Measurements from ENCODE around the gene CELA2B.
"Not testable (repeated sequence)": the region's sequence is repeated elsewhere in the genome, so short reads cannot be mapped to it uniquely, and the experiment has no call there.

The CELA2B gene

DNA sequence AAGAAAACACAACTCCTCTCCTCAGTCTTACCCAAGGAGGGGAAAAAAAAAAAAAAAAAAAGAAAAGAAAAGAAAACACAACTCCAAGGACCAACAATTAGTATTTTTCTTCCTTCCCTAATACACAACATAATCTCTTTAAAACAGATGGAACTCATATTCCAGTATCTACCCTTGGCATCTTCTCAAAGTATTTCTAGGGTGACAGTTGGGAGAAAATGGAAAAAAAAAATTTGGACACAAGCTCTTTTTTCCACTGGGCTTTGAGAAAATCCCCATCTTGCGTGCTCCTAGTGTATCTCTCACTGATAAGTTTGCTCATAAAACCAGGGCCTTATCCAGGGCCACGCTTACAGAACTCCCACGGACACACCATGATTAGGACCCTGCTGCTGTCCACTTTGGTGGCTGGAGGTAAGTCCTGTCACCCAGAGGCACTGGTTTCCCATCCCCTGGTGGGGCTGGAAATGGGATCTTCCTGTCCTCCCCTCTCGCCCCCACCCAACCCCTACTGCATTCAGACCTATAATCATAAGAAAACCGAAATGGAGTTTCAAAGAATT is at the start of gene CELA2B:
TSS of gene CELA2B (plus strand) at position 353 of the 563 bp plus-strand sequence. CDS start at position 375, 22 bp downstream.
- no peak for DNase-seq (ENCODE audit: low spot score)

DNA sequence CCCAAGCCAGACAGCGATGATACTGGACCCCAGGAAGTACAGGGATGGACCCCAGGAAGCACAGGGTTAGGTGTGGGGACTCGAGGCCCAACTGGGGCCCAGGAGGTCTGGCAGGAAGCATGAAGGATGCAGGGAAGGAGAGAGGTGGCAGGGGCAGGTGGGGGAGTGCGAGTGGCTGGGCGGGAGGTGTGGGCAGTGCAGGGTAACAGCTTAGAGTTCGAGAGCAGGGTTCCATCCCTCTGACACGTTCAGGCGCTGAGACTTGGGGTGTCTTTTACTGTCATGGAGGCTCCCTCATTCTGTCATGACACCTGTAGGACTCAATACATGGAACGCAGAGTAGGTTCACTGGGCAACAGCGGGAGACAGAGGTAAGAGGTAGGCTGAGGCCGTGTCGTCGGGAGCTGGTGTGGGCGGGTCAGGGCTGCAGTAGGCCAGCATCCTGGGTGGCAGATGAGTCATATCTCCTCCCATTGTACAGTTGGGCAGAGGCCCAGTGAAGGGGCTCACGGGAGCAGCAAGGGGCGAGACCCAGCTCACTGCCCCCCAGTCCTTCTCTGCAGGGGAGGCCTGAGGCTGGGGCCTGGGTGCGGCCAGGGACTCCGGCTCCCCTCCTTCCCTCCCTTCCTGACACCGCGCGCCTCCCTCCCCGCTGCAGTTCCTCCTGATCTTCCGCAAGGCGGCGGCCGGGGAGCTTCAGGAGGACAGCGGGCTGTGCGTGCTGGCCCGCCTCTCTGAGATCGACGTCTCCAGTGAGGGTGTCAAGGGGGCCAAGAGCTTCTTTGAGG is 49.2 kb upstream of the CELA2B start:
- DNase-seq (ENCODE audit: low spot score), result peak; percentile 40

DNA sequence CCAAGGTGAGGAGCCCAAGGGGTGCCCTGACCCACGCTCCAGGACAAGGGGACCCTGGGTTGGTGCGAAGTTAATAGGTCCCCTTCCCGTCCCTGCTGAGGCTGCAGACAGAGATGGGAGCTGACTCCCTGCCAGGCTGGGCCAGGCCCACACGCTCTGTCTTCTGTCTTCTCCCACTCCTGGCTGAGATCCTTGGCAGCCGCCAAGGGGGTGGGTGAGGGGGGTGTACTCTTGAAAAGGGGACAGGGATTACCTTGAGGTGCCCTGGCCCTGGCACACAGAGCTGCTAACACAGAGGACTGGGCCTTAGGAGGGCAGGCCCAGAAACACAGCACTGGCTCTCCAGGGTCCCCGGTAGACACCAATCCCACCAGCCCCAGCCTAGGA is 48.6 kb upstream of the CELA2B start:
- no peak for DNase-seq (ENCODE audit: low spot score)

DNA sequence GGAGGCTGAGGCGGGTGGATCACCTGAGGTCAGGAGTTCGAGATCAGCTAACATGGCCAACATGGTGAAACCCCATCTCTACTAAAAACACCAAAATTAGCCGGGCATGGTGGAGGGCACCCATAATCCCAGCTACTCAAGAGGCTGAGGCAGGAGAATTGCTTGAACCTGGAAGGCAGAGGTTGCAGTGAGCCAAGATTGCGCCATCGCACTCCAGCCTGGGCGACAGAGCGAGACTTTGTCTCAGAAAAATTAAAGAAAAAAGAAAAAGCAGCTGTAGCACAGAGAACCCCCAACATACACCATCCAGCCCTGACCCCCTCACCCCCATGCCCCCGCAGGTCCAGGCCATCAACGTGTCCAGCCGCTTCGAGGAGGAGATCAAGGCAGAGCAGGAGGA is 47.7 kb upstream of the CELA2B start:
- DNase-seq (ENCODE audit: low spot score), result not testable (repeated sequence)

DNA sequence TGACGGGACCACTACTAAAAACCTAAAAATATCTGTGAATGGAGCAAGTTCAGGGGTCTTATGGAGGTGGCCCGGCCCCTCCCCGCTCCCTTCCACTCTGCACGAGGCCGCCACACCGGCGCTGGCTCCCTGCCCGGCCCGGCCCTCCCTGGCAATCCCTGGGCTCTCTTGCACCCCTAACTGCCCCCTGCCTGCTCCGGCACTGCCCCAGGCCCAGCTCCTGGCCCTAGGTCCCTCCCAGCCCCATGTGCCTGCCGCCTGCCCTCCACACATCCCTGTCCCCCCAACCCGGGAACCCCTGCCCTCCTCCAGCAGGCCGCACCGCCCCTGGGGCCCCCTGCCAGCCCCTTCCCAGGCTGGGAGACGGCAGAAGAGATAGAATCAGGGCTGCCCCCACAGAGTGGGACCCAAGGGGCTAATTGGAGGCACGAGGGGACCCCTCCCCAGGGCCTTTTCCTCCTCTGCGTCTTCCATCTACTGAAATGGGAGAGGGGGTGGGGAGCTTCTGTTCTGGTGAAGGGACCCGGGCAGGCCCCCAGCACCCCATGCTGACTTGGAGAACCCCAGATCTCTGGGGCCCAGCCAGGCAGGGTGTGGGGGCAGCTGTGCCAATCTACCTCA is 47.0 kb upstream of the CELA2B start:
- no peak for DNase-seq (ENCODE audit: low spot score)

DNA sequence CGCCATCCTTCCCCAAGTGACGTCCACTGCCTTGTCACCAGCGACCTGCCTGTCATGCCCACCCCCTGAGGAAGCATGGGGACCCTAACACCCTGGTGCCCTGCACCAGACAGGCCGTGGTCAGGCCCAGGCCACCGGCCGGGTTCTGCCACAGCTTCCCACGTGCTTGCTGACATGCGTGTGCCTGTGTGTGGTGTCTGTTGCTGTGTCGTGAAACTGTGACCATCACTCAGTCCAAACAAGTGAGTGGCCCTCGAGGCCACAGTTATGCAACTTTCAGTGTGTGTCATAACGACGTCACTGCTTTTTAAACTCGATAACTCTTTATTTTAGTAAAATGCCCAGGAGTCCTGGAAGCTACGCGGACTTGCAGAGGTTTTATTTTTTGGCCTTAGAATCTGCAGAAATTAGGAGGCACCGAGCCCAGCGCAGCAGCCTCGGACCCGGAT is 46.2 kb upstream of the CELA2B start:
- peak; percentile 33 for DNase-seq (ENCODE audit: low spot score)

DNA sequence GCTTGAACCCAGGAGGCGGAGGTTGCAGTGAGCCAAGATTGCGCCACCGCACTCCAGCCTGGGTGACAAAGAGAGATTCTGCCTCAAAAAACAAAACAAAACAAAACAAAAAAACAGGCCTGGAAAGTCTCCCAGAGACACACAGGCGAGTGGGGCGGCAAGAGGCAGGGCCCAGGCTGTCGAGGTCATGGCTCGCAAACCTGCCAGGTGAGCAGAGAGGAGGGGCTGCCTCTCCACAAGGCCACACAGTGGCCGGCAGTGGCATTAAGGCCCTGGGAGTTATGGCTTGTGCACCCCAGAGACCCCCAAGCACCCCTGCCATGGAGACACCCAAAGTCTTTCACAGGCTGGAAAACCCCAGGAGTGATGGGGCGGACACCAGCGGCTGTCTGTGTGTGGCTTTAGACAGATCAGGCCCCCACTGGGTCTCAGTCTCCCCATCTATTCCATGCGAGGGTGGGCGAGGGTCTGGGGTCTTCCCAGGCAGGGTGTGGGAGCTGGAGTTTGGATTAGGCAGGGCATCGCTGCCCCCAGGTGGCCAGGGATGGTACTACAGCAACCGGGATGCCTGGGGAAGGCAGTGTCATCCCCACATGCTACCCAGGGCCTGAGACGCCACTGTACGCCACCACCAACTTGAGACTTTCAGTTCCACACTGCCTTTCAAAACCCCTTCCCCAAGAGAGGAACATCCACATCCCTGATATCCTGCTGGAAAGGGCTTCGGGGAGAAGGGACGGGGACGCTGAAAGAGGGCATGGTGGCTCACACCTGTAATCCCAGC is 44.9 kb upstream of the CELA2B start:
- DNase-seq (ENCODE audit: low spot score), result peak; percentile 80

DNA sequence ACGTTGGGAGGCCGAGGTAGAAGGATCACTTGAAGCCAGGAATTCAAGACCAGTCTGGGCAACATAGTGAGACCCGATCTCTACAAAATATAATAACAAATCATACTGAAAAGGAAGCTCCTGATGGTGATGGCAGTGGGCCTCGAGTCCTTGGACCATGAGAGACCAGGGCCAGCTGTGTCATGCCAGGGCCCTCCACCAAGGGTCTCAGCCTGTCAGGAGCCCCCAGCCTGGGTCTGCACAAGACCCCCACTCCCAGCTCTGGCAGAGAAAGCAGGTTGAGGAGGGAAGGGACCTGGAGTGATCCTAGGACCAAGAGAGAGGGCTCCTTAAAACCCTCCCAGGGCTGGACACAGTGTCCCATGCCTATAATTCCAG is 44.3 kb upstream of the CELA2B start:
- DNase-seq (ENCODE audit: low spot score), result no peak

DNA sequence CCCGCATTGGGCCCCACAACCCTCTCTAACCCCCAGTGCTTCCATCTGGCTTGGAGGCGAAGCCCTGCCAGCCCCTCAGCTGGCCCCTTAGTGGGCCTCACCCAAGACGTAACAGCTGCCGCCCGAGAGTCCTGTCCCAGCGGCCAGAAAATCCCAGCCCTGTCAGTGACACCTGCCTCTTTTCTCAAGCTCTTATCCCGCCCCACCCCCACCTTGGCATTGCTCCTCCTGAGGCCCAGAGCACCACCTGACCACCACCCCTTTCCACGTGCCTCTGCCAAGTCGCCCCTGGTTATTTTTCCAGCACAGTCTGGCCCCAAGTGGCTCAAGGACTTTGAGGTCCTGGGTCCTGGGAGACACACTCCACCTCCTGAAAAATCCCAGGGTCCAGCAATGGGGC is 43.6 kb upstream of the CELA2B start:
- no peak for DNase-seq (ENCODE audit: low spot score)

DNA sequence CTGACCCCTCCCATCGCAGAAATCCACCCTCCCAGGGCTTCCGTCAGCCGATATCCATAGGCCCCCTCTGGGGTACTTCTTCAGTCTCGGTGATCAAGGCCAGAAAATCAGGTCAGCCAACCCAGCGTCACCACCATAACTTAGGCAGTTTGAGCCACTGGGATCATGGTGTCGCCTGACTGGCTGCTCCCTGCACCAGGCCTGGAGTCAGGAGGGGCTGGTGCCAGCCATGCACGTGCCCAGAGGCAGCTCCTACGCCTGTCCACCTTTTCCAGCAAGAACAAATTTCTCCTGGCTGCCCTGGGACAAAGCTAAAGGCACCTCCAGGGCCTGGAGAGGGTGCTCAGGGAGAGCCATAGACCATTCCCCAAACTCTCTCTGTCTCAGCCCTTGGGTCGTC is 42.4 kb upstream of the CELA2B start:
- no peak for DNase-seq (ENCODE audit: low spot score)

DNA sequence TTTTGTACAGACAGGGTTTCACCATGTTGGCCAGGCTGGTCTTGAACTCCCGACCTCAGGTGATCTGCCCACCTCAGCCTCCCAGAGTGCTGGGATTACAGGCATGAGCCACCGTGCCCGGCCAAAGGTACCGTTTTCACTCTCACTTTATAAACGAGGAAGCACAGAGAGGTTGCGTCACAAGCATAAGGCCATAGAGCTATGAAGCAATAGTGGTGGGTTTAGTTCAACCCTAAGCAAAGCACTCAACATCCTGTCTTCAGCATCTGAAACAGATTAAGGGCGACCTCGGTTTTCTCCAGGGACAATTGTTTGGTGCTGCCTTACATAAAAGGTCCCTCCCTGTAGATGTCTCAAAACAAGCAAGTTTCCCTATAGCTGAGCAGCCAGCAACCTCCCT is 41.2 kb upstream of the CELA2B start:
- DNase-seq (ENCODE audit: low spot score), result peak; percentile 55

DNA sequence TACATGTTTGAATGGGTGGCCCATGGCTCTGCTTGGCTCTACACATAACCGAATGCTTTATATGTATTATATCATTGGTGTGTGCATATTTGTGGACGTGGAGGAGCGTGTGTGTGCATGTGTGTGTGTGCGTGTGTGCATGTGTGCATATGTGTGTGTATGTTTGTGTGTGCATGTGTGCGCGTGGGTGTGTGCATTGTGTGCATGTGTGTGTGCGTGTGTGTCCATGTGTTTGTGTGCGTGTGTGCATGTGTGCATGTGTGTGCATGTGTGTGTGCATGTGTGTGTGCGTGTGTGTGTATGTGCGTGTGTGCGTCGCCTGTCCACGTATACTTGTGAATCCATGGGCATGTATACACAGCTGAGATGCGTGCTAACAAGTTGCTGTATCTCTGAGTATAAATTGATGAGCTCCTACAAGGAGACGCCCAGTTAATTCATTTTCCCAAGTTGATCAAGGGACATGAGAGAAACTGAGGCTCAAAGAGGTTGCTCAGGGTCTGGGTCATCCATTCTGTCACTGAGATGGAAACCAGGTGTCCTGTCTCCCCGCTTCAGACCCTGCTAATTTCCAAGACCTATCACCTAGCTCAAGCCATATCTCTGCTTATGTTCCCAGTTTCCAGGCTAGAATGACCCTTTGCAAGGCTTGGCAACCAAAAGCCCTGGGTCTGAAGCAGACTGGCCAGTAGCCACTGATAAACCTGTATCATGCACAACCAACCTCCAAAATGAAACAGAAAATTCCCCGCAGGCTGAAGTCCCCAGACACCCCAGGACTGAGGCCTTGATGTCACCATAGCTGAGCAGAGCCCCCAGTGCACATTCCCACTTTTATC is 40.4 kb upstream of the CELA2B start:
- no peak for DNase-seq (ENCODE audit: low spot score)

DNA sequence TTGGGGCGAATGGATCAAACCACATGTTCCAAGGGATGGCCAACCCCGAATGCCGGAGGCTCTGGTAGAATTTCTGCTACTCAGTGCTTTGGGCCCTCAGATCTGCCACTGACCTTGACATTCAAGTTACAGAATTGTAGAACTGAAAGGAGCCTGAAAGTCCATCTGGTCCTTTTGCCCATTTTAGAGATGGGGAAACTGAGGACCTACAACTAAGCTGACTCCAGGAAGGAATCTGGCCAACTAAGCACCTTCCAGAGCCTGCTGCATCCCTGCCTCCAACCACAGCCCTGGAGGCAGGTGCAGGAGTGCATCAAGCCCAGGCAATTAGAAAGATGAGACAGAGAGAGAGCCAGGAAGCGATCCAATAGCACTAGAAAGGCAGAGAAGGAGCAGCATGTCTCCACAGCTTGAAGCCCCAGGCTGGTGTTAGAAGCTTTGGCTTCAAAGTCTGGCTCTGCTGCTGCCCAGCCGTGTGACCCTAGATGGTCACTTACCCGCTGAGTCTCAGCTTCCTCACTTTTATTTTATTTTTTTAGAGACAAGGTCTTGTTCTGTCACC is 38.9 kb upstream of the CELA2B start:
- DNase-seq (ENCODE audit: low spot score), result no peak

DNA sequence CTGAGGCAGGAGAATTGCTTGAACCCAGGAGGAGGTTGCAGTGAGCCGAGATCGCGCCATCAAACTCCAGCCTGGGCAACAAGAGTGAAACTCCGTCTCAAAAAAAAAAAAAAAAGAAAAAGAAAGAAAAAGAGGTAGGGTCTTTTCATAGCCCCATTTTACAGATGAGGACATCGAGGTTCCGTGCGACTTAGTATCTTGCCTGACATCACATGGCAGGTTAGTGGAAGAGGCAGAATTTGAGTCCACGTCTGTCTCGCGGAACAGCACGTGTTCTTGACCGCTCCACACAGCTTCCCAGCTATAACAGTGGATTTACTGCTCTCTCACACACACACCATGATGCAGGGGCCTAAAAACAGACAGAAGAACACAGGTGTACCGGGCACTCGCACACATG is 36.6 kb upstream of the CELA2B start:
- no peak for DNase-seq (ENCODE audit: low spot score)

DNA sequence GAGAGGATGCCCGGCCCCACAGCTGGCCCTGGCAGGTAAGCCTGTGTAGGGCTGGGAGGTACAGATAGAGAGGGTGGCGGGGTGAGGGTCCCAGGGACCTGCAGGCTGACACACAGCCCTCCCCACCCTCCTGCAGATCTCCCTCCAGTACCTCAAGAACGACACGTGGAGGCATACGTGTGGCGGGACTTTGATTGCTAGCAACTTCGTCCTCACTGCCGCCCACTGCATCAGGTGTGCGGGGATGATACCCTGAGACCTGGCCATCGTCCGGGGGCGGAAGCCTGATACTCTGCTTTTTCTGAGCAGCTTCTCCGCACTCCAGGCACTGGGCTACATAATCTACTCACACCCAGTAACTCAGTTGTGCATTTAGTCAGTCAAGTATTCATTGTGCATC is 35.5 kb upstream of the CELA2B start:
- DNase-seq (ENCODE audit: low spot score), result no peak

DNA sequence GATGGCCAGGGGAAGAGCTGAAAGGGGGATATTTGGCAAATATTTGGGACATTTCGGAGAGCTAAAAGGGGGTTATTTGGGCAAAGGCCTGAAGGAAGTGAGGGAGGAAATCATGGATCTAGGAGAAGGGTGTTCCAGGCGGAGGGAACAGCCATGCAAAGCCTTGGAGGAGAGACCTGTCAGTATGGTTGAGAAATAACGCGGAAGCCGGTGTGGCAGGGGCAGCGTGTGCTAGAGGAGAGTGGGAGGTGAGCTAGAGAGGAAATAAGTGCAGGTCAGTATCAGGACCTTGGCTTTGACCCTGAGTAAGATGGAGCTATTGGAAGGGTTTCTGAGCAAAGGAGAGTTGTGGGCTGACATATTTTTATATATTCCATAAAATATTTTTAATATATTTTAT is 34.7 kb upstream of the CELA2B start:
- DNase-seq (ENCODE audit: low spot score), result no peak

DNA sequence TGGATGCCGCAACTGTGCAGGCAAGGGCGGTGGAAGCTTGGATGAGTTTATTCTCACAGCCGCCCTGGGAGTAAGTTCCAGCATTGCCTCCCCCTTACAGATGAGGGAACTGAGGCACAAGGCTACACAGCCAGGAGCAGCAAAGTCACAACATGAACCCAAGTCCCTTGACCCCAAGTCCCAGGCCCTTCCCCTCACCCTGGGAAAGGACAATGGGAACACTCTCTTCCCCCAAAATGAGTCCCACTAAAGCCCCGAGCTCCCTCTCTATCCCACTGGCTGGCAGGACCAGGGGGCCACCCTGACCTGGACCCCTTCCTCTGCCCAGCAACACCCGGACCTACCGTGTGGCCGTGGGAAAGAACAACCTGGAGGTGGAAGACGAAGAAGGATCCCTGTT is 33.8 kb upstream of the CELA2B start:
- no peak for DNase-seq (ENCODE audit: low spot score)

DNA sequence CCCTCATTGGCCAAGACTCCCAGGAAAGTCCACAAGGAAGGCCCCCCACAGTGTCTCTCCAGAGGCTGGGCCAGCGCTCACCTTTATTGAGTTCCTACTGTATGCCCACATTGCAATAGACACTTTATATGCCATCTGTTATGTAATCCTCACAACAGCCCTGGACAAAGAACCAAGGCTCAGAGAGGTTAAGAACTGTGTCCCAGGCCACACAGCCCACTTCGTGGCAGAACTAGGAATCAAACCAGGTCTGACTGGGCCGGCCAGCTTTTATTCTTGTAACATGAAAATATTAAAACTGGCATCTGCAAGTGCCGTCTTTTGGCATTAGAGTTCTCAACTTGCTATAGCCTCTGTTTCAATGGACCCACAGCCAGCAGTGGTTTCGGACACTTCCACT is 33.1 kb upstream of the CELA2B start:
- DNase-seq (ENCODE audit: low spot score), result no peak

DNA sequence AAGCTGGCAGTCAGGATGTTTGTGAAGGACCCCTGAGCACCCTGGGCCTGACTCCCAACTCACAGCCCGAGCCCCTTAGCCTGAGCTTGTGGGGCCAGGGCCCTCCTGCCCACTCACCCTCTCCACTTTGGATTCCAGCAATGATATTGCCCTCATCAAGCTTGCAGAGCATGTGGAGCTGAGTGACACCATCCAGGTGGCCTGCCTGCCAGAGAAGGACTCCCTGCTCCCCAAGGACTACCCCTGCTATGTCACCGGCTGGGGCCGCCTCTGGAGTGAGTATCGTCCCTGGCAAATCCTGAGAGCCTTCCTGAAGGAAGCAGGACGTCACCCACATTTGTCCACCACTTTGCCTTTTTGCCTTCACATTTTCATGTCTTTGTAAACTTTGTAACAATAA is 32.6 kb upstream of the CELA2B start:
- no peak for DNase-seq (ENCODE audit: low spot score)

DNA sequence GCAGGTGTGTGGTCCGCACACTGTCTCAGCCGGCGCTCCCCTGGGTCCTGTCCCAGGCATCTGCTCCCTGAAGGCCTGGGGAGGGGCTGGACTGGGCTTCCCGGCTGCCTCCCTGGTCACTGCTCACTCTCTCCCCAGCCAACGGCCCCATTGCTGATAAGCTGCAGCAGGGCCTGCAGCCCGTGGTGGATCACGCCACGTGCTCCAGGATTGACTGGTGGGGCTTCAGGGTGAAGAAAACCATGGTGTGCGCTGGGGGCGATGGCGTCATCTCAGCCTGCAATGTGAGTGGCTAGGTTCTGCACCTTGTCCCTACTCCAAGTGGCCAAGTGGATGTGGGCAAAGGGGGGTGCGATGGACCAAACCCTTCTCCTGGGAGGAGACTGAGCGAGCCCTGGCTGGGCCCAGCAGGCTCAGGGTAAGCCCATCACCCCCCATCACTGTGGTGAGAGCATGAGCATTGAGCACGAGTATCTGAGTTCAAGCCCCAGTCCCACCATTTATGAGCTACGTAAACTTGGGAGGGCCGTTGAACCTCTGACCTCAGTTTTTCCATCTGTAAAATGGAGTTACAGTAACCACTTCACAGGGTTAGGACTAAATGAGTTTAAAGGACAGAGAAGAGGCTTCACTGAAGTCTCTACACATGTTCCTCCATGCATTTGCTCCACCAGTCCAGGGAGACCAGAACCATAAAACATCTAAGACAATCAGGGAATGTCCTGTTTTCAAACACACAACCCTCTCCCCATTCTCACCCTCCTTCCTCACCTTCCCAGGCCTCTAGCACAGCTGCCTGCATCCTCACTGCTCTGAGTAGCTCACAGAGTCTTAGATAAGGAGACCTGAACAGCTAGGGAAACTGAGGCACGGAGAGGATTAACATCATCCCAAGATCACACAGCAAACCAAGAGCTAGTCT is 31.2 kb upstream of the CELA2B start:
- DNase-seq (ENCODE audit: low spot score), result no peak
